HEK293T (cell line): ENCODE measurements around the gene CHIC2.

ENCODE experiments used
- CTCF ChIA-PET: fragments of 350-600 bp; formaldehyde crosslinking; extraction: SDS; loops from one replicate; lab custom pipeline; 2021; ENCODE audit warnings: antibody characterized with exemption, inconsistent platforms; lab: Yijun Ruan, JAX
- POLR2A ChIA-PET: fragments of 350-600 bp; formaldehyde crosslinking; extraction: SDS; loops from one replicate; lab custom pipeline; 2020; ENCODE audit warnings: antibody characterized with exemption, inconsistent platforms; lab: Yijun Ruan, JAX
- DNase-seq: peaks from one replicate; pipeline ENCODE4 v3.0.0; 2012; ENCODE audit warnings: mixed read lengths; ENCODE audit errors: extremely low spot score
- ARNT ChIP-seq: fragments of 450-650 bp; IDR thresholded peaks from 2 replicates; pipeline ENCODE4 v1.6.1; 2017; ENCODE audit warnings: mild to moderate bottlenecking
- BHLHE40 ChIP-seq: fragments of 450-650 bp; IDR thresholded peaks from 2 replicates; pipeline ENCODE4 v1.6.1; 2016; ENCODE audit warnings: mild to moderate bottlenecking, moderate library complexity, borderline replicate concordance
- CTBP1 ChIP-seq: fragments of 450-650 bp; IDR thresholded peaks from 2 replicates; pipeline ENCODE4 v1.6.1; 2016; ENCODE audit warnings: borderline replicate concordance
- ELF4 ChIP-seq: fragments of 450-650 bp; IDR thresholded peaks from 2 replicates; pipeline ENCODE4 v1.6.1; 2017; ENCODE audit warnings: antibody characterized with exemption
- FOXA1 ChIP-seq: fragments of 450-650 bp; IDR thresholded peaks from 2 replicates; pipeline ENCODE4 v1.6.1; 2016; ENCODE audit warnings: mild to moderate bottlenecking
- FOXK2 ChIP-seq: fragments of 450-650 bp; IDR thresholded peaks from 2 replicates; pipeline ENCODE4 v1.6.1; 2016; ENCODE audit warnings: mild to moderate bottlenecking
- FOXM1 ChIP-seq: fragments of 450-650 bp; IDR thresholded peaks from 2 replicates; pipeline ENCODE4 v1.6.1; 2017; ENCODE audit warnings: mild to moderate bottlenecking, borderline replicate concordance
- HDGF ChIP-seq: fragments of 450-650 bp; IDR thresholded peaks from 2 replicates; pipeline ENCODE4 v1.6.1; 2017; ENCODE audit warnings: antibody characterized with exemption, borderline replicate concordance
- L3MBTL2 ChIP-seq: fragments of 450-650 bp; conservative IDR thresholded peaks from 2 replicates; pipeline ENCODE4 v1.6.1; 2016; ENCODE audit warnings: mild to moderate bottlenecking
- LEF1 ChIP-seq: fragments of 450-650 bp; IDR thresholded peaks from 2 replicates; pipeline ENCODE4 v1.6.1; 2017; ENCODE audit warnings: mild to moderate bottlenecking, borderline replicate concordance
- NFRKB ChIP-seq: fragments of 450-650 bp; IDR thresholded peaks from 2 replicates; pipeline ENCODE4 v1.6.1; 2016; ENCODE audit warnings: mild to moderate bottlenecking, moderate library complexity
- PKNOX1 ChIP-seq: fragments of 450-650 bp; IDR thresholded peaks from 2 replicates; pipeline ENCODE4 v1.6.1; 2016
- SUZ12 ChIP-seq: fragments of 450-650 bp; IDR thresholded peaks from 2 replicates; pipeline ENCODE4 v1.6.1; 2016; ENCODE audit warnings: mild to moderate bottlenecking
- TARDBP ChIP-seq: fragments of 450-650 bp; IDR thresholded peaks from 2 replicates; pipeline ENCODE4 v1.6.1; 2016
- ZNF384 ChIP-seq: fragments of 450-650 bp; IDR thresholded peaks from 2 replicates; pipeline ENCODE4 v1.6.1; 2016

Gene CHIC2

GRCh38 chr4:54103190-54103574 is 38.8 kb upstream of the CHIC2 start:
- POLR2A ChIA-PET, result no interaction called here
- CTCF ChIA-PET, result interaction anchor here (0.6 kb wide), 1 partner anchor 1515 kb away, joined by 3 read pairs; no protein-coding TSS in a partner anchor

GRCh38 chr4:54102531-54103106 is 38.2 kb upstream of the CHIC2 start:
- DNase-seq, result no peak
- POLR2A ChIA-PET, result no interaction called here
- CTCF ChIA-PET, result interaction anchor here (0.6 kb wide), 1 partner anchor 1515 kb away, joined by 3 read pairs; no protein-coding TSS in a partner anchor
- no peak for TF ChIP-seq ELF4
- TF ChIP-seq PKNOX1, result no peak
- TF ChIP-seq FOXA1, result no peak
- no peak for TF ChIP-seq HDGF
- no peak for TF ChIP-seq FOXM1
- no peak for TF ChIP-seq ZNF384
- no peak for TF ChIP-seq ARNT

More at GRCh38 chr4:54103190-54103574, 38.8 kb upstream of the CHIC2 start:
- DNase-seq, result no peak
- TF ChIP-seq FOXK2 (no peak), L3MBTL2 (no peak), LEF1 (no peak), ARNT (no peak), ELF4 (no peak)

- POLR2A ChIA-PET, result no interaction called here
- TF ChIP-seq PKNOX1 (no peak), TARDBP (no peak), SUZ12 (no peak), ARNT (no peak), FOXK2 (no peak), HDGF (no peak), LEF1 (no peak), BHLHE40 (no peak), FOXA1 (no peak), CTBP1 (no peak), FOXM1 (no peak), ELF4 (no peak), L3MBTL2 (no peak)
- DNase-seq, result no peak
- CTCF ChIA-PET, result no interaction called here
These were observed 37.0 kb upstream of the CHIC2 start for GRCh38 chr4:54101190-54102041.

GRCh38 chr4:54100595-54101189 is 36.3 kb upstream of the CHIC2 start:
- CTCF ChIA-PET, result no interaction called here
- TF ChIP-seq LEF1 (no peak), FOXM1 (no peak), BHLHE40 (no peak), CTBP1 (no peak), ZNF384 (no peak), ARNT (no peak), FOXA1 (no peak), PKNOX1 (no peak), SUZ12 (no peak), NFRKB (no peak)
- POLR2A ChIA-PET, result no interaction called here
- no peak for DNase-seq

GRCh38 chr4:54099748-54100574 is 35.6 kb upstream of the CHIC2 start, which contains the start of gene GSX2:
Gene GSX2, plus strand, starts transcription at chr4:54100163. Its CDS starts 182 bp downstream, at chr4:54100345.
- no peak for DNase-seq
- no peak for TF ChIP-seq FOXK2
- no peak for TF ChIP-seq FOXM1
- TF ChIP-seq ELF4, result no peak
- TF ChIP-seq ZNF384, result no peak
- no peak for TF ChIP-seq TARDBP
- no peak for TF ChIP-seq L3MBTL2
- no peak for TF ChIP-seq BHLHE40
- TF ChIP-seq ARNT, result no peak
- TF ChIP-seq SUZ12, result no peak
- no peak for TF ChIP-seq HDGF
- TF ChIP-seq PKNOX1, result no peak
- no peak for TF ChIP-seq FOXA1
- TF ChIP-seq CTBP1, result no peak
- TF ChIP-seq NFRKB, result no peak
- ChIA-PET CTCF (no interaction called here), POLR2A (no interaction called here)
